OCI-LY1 (cell line): ENCODE data around the gene GNAI1.

Experiments
- CTCF ChIP-seq: fragments of 200-600 bp; sonication (generic), shearing (Covaris generic); IDR thresholded peaks from 2 replicates; pipeline ENCODE4 v1.5.1; 2017; ENCODE audit warnings: mild to moderate bottlenecking, antibody characterized with exemption, low read length, moderate library complexity, mixed read lengths
- EZH2 ChIP-seq: fragments of 200-600 bp; sonication (generic), shearing (Covaris generic); IDR thresholded peaks from 2 replicates; pipeline ENCODE4 v1.8.0; 2017; ENCODE audit warnings: borderline replicate concordance, mixed run types, mild to moderate bottlenecking, antibody characterized with exemption, low read length, moderate library complexity, mixed read lengths

GRCh38 chr7:80165177-80165576, 30.5 kb downstream of the GNAI1 start:
- TF ChIP-seq CTCF: no peak
- no peak for TF ChIP-seq EZH2
